Measurements from ENCODE around the gene TFEC. TPM values are rescaled to one million over a fixed set of nuclear protein-coding genes. Genes with fewer than 3 reads are reported as not detected.

Gene TFEC
- total and polyA plus RNA-seq, 2 of the 4 experiments (the other 2 are of a cell fraction) = under 0.01 to 0.02 TPM

GRCh38 chr7:115906731-115907130, 123.8 kb downstream of the TFEC start:
- dilution Hi-C loops (cut with HindIII; ENCODE audit: low sequenced_read_pairs, unreplicated experiment) = no loop called here
- Histone ChIP-seq H2AFZ (replicated peaks; ENCODE audit: low read length, poor library complexity) (no peak overlapping the region), H4K20me1 (ENCODE audit: insufficient read depth, low read length) (no peaks in the 10 kb centered on the region), H4K5ac (ENCODE audit: low read depth, low read length) (no peak overlapping the region), H3K4ac (ENCODE audit: low read depth, low read length) (no peak overlapping the region), H2AK9ac (replicated peaks; ENCODE audit: low read depth, low read length, poor library complexity) (no peak overlapping the region), H3K27me3 (ENCODE audit: control insufficient read depth, insufficient read depth, low read length) (no peaks in the 10 kb centered on the region), H3K9ac (ENCODE audit: low read depth, low read length) (no peak overlapping the region), H3K23ac (ENCODE audit: low read depth, low read length) (no peak overlapping the region), H2BK5ac (ENCODE audit: low read depth, low read length, poor library complexity, severe bottlenecking) (no peak overlapping the region), H3K56ac (ENCODE audit: extremely low read depth, insufficient read depth, low read length) (no peak overlapping the region), H2AK5ac (ENCODE audit: low read depth, low read length) (no peak overlapping the region), H2BK15ac (ENCODE audit: low read depth, low read length) (no peak overlapping the region), H3K27ac (ENCODE audit: insufficient read depth, low read length) (no peak overlapping the region), H3K36me3 (ENCODE audit: control insufficient read depth, insufficient read depth, low read length) (no peaks in the 10 kb centered on the region), H2BK20ac (ENCODE audit: low read depth, low read length) (no peak overlapping the region), H4K8ac (ENCODE audit: low read depth in 2 of 2, low read length in 2 of 2) (no peak overlapping the region), H3K18ac (ENCODE audit: low read depth, low read length) (no peak overlapping the region), H3K4me2 (ENCODE audit: low read depth, low read length) (no peak overlapping the region), H3K4me3 (ENCODE audit: insufficient read depth, low read depth, low read length) (no peak overlapping the region), H3K9me3 (ENCODE audit: control insufficient read depth, insufficient read depth, low read length) (no peaks in the 10 kb centered on the region), H4K91ac (ENCODE audit: insufficient read depth, low read depth, low read length) (no peak overlapping the region), H2BK120ac (ENCODE audit: low read depth, low read length) (no peak overlapping the region), H3K79me1 (ENCODE audit: low read depth in 1 of 2, low read length in 2 of 2) (no peaks in the 10 kb centered on the region), H3K9me1 (ENCODE audit: insufficient read depth, low read length) (no peaks in the 10 kb centered on the region), H3K4me1 (ENCODE audit: control insufficient read depth, insufficient read depth, low read length) (no peaks in the 10 kb centered on the region), H3K14ac (replicated peaks; ENCODE audit: low read depth, low read length) (no peak overlapping the region)
- in situ Hi-C loops (cut with MboI; ENCODE audit: low sequenced_read_pairs) = no loop called here
- ChIA-PET POLR2A (ENCODE audit: unreplicated experiment) (no interaction called here), CTCF (no interaction called here)
- BruUV-seq (replicated peaks) = no TSS peak
- DNase-seq (no peak), ATAC-seq (ENCODE audit: low read depth) (no peak)
- WGBS, 2 experiments (ENCODE audit: extremely low coverage in 2 of 2, insufficient read length in 1 of 2) = no CpG with 5 or more reads among the region's 1 CpG
- TF ChIP-seq SMC3 (IDR thresholded peaks at IDR 0.05; ENCODE audit: low read depth, low read length) (no peak), POLR2A (IDR thresholded peaks at IDR 0.05; ENCODE audit: low read depth, low read length) (no peak), RAD21 (IDR thresholded peaks at IDR 0.05; ENCODE audit: low read length) (no peak), RCOR1 (IDR thresholded peaks at IDR 0.05; ENCODE audit: insufficient replicate concordance, low read length) (no peak), ELK1 (IDR thresholded peaks at IDR 0.05; ENCODE audit: borderline replicate concordance, low read depth, low read length) (no peak)
- intact Hi-C loops (cut with micrococcal nuclease) = no loop called here
